ENCODE results near the gene ZNF423.

DNA sequence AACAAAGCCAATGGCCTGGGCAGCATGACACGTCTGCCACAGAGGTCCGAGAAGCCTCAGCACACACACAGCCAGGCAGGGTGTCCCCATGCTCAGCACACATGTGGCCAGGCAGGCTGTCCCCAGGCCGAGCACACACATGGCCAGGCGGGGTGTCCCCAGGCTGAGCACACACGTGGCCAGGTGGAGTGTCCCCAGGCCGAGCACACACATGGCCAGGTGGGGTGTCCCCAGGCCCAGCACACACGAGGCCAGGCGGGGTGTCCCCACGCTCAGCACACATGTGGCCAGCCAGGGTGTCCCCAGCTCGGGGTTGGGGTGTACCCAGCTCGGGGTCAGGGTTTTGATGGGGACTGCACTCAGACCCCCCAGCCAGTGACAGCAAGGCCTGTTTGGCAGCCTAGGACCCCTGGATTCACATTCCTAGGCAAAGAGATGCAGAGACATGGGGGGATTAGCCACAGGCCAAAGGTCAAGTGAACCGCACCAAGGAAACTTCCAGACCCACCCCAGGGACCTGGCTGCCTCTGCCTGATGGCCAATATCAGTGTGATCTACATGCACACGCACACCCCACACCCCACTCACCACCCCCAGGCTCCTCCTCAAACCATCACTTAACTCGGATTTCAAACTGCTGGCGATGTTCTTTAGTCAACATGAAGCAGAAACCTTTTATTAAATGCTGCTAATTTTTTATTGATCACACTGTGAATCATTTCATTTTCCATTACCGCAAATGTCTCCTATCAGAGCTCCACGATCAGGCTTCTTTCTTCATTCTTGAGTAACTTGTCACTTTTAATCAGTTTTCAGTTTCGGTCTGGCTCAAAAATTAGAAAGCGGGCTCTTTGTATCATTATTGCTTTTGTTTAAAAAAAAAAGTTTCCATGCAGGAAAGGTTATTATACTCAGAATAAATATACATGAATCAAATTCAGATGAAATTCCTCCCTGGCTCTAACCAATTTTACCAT is 111.4 kb downstream of the ZNF423 start:
- TF ChIP-seq EZH2 (IDR thresholded peaks at IDR 0.05; ENCODE audit: borderline replicate concordance, low read length), result no peak
- TF ChIP-seq, protein P1, sequence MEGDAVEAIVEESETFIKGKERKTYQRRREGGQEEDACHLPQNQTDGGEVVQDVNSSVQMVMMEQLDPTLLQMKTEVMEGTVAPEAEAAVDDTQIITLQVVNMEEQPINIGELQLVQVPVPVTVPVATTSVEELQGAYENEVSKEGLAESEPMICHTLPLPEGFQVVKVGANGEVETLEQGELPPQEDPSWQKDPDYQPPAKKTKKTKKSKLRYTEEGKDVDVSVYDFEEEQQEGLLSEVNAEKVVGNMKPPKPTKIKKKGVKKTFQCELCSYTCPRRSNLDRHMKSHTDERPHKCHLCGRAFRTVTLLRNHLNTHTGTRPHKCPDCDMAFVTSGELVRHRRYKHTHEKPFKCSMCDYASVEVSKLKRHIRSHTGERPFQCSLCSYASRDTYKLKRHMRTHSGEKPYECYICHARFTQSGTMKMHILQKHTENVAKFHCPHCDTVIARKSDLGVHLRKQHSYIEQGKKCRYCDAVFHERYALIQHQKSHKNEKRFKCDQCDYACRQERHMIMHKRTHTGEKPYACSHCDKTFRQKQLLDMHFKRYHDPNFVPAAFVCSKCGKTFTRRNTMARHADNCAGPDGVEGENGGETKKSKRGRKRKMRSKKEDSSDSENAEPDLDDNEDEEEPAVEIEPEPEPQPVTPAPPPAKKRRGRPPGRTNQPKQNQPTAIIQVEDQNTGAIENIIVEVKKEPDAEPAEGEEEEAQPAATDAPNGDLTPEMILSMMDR (conservative IDR thresholded peaks at IDR 0.05 in 1 of 2, IDR thresholded peaks at IDR 0.05 in 1 of 2; ENCODE audit: extremely low read depth in 1 of 2, insufficient read depth in 1 of 2, low read depth in 1 of 2, low read length in 2 of 2), result no peak
